Ascending aorta (tissue), 2 donors: ENCODE measurements around the gene KRTAP12-4. TPM values are rescaled to one million over a fixed set of nuclear protein-coding genes. Genes with fewer than 3 reads are reported as not detected.
A peak's percentile ranks its signal among the peaks of the same experiment; 100 is the strongest.

Source experiments
- DNase-seq, 2 donors: peaks; one replicate each; pipeline ENCODE4 v3.0.0-alpha.2; 2019; ENCODE audit warnings: low spot score in 2 of 2
- H3K27ac ChIP-seq, 2 donors: fragments of 200-600 bp; sonication (generic); one replicate each; pipeline ENCODE4 v1.5.1; 2016 to 2017; ENCODE audit warnings: mild to moderate bottlenecking in 1 of 2
- H3K27me3 ChIP-seq: fragments of 200-600 bp; sonication (generic); one replicate; pipeline ENCODE4 v1.5.1; 2017
- H3K36me3 ChIP-seq, 2 donors: fragments of 200-600 bp; sonication (generic); one replicate each; pipeline ENCODE4 v1.5.1; 2016
- H3K4me1 ChIP-seq, 2 donors: fragments of 200-600 bp; sonication (generic); one replicate each; pipeline ENCODE4 v1.5.1; 2016 to 2017; ENCODE audit warnings: mild to moderate bottlenecking in 1 of 2
- H3K4me3 ChIP-seq, 2 donors: fragments of 200-600 bp; sonication (generic); one replicate each; pipeline ENCODE4 v1.5.1; 2016 to 2017; ENCODE audit warnings: mild to moderate bottlenecking in 1 of 2
- H3K9me3 ChIP-seq, 2 donors: fragments of 200-600 bp; sonication (generic); one replicate each; pipeline ENCODE4 v1.5.1; 2016
- intact Hi-C: fragments of 100-400 bp; cut with DNase I; formaldehyde crosslinking; loops from one replicate; pipeline ENCODE4 v1.15.1; 2023
- total RNA-seq: library from RNA; depleted of rRNA; stranded (reverse); fragments of >200 nt; gene quantifications from one replicate; pipeline ENCODE4 v1.1.0, GENCODE V29; 2016
- TF ChIP-seq, protein P1 (sequence below), 3 experiments: fragments of 200-600 bp in 2 of 3; fragments of 450-650 bp in 1 of 3; sonication (generic) in 2 of 3; IDR thresholded peaks; one replicate each; pipeline ENCODE4 v1.5.1; 2016 to 2019; ENCODE audit warnings: antibody characterized with exemption in 3 of 3, mild to moderate bottlenecking in 1 of 3, moderate library complexity in 1 of 3

Gene KRTAP12-4
- total RNA-seq, 1 donor from 2014 or later, result not detected

DNA sequence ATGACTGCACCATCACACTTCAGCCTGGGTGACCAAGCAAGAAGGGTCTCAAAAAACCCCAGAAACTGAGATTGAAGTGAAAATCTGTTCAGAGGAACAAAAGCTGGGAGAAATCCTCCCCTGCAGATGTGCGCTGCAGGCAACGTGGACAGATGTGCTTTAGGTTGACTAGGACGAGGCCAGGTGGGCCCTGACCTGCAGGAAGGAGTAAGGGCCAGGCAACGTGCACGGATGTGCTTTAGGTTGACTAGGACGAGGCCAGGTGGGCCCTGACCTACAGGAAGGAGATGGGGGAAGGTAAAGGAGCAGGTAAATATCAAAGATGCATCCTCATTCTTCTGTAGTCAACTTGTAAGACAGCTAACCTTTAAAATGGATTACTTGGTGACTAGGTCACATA is 30.0 kb upstream of the KRTAP12-4 start:
- no peak for DNase-seq
- Histone ChIP-seq H3K4me1 (no peaks in the 10 kb centered on the region), H3K4me3 (no peak overlapping the region), H3K27ac (no peak overlapping the region), H3K27me3 (no peaks in the 10 kb centered on the region), H3K36me3 (no peaks in the 10 kb centered on the region), H3K9me3 (no peaks in the 10 kb centered on the region)
- TF ChIP-seq, protein P1, sequence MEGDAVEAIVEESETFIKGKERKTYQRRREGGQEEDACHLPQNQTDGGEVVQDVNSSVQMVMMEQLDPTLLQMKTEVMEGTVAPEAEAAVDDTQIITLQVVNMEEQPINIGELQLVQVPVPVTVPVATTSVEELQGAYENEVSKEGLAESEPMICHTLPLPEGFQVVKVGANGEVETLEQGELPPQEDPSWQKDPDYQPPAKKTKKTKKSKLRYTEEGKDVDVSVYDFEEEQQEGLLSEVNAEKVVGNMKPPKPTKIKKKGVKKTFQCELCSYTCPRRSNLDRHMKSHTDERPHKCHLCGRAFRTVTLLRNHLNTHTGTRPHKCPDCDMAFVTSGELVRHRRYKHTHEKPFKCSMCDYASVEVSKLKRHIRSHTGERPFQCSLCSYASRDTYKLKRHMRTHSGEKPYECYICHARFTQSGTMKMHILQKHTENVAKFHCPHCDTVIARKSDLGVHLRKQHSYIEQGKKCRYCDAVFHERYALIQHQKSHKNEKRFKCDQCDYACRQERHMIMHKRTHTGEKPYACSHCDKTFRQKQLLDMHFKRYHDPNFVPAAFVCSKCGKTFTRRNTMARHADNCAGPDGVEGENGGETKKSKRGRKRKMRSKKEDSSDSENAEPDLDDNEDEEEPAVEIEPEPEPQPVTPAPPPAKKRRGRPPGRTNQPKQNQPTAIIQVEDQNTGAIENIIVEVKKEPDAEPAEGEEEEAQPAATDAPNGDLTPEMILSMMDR (IDR thresholded peaks at IDR 0.05), result no peak
- intact Hi-C loops, result loop anchor here (10.0 kb wide), 1 partner anchor 280 kb away; no protein-coding TSS in a partner anchor

DNA sequence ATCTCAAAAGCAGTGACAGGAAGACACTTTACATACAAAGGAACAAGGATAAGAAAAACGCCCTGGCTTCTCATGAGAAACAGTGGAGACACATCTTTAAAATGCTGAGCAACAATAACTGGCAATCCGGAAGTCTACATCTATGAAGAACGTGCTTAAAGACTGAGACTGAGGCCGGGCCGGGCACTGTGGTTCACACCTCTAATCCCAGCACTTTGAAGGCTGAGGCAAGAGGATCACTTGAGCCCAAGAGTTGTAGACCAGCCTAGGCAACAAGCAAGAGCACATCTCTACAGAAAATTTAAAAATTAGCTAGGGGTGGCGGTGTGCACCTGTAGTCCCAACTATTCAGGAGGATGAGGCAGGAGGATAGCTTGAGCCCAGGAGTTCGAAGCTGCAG is 29.6 kb upstream of the KRTAP12-4 start:
- Histone ChIP-seq H3K27me3 (no peaks in the 10 kb centered on the region), H3K9me3 (no peaks in the 10 kb centered on the region), H3K4me3 (no peak overlapping the region), H3K36me3 (no peaks in the 10 kb centered on the region), H3K27ac (no peak overlapping the region), H3K4me1 (no peaks in the 10 kb centered on the region)
- intact Hi-C loops, result loop anchor here (10.0 kb wide), 1 partner anchor 279 kb away; no protein-coding TSS in a partner anchor
- TF ChIP-seq, protein P1 (IDR thresholded peaks at IDR 0.05), result no peak
- DNase-seq, result peak in 1 of 2 donors; percentile 11

DNA sequence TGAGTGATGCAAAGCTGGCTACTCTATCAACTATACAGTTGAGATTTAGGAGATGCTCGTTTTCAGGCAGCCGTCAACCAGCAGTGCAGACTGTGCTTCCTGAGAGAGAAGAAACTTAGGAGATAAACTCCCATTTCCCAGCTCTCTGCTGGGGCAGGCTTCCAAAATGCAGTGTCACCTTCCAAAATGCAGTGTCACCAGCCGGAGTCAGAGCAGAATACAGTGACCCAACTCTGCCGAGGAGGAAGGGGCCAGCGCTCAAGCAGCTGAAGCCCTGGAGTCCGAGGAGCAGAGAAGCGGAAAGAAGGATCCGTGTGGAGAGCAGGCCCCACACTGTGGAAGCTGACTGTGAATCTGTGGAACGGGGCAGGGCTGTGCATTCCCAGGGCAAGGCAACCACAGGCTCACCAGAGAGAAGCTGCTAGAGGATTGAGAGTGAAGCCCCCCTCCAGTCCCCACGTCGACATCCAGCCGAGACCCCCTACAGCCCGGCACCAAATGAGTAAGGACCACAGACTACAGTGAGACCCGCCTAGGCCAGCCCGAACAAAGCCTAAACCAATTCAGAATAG is 28.2 kb upstream of the KRTAP12-4 start:
- Histone ChIP-seq H3K36me3 (no peaks in the 10 kb centered on the region), H3K9me3 (no peaks in the 10 kb centered on the region), H3K4me1 (no peaks in the 10 kb centered on the region), H3K27ac (no peak overlapping the region), H3K4me3 (no peak overlapping the region), H3K27me3 (no peaks in the 10 kb centered on the region)
- TF ChIP-seq, protein P1 (IDR thresholded peaks at IDR 0.05), result no peak
- peak in 1 of 2 donors; percentile 9 for DNase-seq
- intact Hi-C loops, result loop anchor here (10.0 kb wide), 1 partner anchor 278 kb away; no protein-coding TSS in a partner anchor

DNA sequence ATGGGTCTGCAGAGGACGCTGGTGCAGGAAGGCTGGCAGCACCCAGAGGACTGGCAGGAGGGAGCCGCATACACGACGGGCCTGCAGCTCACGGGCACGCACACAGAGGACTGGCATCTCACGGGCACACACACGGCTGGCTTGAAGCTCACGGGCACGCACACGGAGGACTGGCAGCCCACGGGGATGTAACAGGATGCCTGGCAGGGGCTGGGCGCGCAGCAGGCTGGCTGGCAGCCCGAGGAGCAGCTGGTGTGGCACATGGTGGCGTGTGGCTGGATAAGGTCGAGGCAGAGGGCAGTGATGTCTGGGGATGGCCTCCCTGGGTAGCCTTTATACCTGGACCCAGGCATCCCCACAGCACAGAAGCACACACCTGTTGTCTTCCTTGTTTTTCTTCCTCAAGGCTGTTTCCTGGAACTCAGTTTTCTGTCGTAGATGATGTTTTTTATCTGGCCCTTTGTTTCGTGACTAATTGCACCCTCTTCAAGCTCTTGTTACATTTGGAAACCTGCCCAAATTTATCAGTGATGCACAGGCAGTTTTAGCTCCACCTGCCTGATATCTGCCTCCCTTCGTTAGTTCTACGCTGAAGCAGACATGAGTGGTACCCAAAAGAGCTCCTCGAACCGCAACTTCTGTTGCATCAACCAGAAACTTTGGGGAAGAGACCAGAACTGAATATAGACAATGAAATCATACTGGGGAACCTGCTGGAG is 27.6 kb upstream of the KRTAP12-4 start, which contains the start of gene KRTAP12-1:
Gene KRTAP12-1, minus strand, starts transcription at position 303 of the 719 bp plus-strand sequence. Its CDS starts 40 bp downstream, at position 263.
- Histone ChIP-seq H3K4me1 (no peaks in the 10 kb centered on the region), H3K9me3 (no peaks in the 10 kb centered on the region), H3K27ac (no peak within 1 kb of the TSS), H3K27me3 (no peaks in the 10 kb centered on the region), H3K4me3 (no peak within 1 kb of the TSS), H3K36me3 (no peaks in the 10 kb centered on the region)
- TF ChIP-seq, protein P1 (IDR thresholded peaks at IDR 0.05), result no peak
- DNase-seq, result peak in 1 of 2 donors; percentile 58
- intact Hi-C loops, result loop anchor here (10.0 kb wide), 1 partner anchor 277 kb away; no protein-coding TSS in a partner anchor

DNA sequence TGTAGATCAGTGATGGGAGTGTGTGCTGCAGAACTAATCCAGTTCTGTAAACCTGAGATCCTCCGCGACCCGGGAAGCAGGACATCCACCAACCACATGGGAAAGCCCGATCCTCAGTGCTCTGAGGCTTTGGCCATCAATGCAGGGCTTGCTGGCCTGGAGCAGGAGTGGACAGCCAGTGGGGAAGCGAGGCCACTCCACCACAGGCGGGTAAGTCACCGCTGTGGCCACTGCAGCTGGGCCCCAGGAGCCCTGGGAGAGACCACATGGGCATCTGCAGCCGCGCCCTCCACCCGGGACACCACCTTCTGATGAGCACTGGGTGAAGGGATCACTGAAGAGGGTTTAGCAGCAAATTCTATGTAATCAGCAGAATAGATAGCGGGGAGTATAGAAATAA is 26.7 kb upstream of the KRTAP12-4 start:
- Histone ChIP-seq H3K27ac (no peak overlapping the region), H3K4me3 (no peak overlapping the region), H3K36me3 (no peaks in the 10 kb centered on the region), H3K4me1 (no peaks in the 10 kb centered on the region), H3K27me3 (no peaks in the 10 kb centered on the region), H3K9me3 (no peaks in the 10 kb centered on the region)
- intact Hi-C loops, result loop anchor here (10.0 kb wide), 1 partner anchor 276 kb away; no protein-coding TSS in a partner anchor
- DNase-seq, result peak in 1 of 2 donors; percentile 45
- TF ChIP-seq, protein P1 (IDR thresholded peaks at IDR 0.05), result no peak
